Fibroblast of lung (primary cell): ENCODE measurements around the gene OR4D9.

ENCODE experiments used
- EZH2 ChIP-seq: IDR thresholded peaks from 2 replicates; pipeline ENCODE4 v1.5.1; 2012; ENCODE audit warnings: low read length, control low read depth, mild to moderate bottlenecking; ENCODE audit errors: missing control alignments
- TF ChIP-seq, protein P1 (sequence below), 2 donors: IDR thresholded peaks in 1 of 2; conservative IDR thresholded peaks in 1 of 2; 1 replicate in 1 of 2; 2 replicates in 1 of 2; pipeline ENCODE4 v1.5.1; 2011 to 2012; ENCODE audit warnings: low read length in 2 of 2, control low read depth in 1 of 2, inconsistent platforms in 1 of 2, low read depth in 1 of 2, mild to moderate bottlenecking in 1 of 2

DNA sequence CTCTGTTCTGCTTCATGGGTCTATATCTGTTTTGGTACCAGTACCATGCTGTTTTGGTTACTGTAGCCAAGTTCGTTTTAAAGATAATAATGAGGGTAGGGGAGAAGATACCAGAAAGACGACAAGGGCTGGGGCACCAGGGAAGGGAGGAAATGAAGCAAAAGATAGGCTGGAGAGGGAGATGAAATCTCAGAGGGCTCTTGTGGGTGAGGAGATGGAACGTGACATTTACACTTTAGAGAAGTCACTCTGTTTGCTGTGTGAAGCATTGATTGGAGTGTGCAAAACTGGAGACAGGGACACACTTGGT, 33.5 kb downstream of the OR4D9 start:
- TF ChIP-seq, protein P1, sequence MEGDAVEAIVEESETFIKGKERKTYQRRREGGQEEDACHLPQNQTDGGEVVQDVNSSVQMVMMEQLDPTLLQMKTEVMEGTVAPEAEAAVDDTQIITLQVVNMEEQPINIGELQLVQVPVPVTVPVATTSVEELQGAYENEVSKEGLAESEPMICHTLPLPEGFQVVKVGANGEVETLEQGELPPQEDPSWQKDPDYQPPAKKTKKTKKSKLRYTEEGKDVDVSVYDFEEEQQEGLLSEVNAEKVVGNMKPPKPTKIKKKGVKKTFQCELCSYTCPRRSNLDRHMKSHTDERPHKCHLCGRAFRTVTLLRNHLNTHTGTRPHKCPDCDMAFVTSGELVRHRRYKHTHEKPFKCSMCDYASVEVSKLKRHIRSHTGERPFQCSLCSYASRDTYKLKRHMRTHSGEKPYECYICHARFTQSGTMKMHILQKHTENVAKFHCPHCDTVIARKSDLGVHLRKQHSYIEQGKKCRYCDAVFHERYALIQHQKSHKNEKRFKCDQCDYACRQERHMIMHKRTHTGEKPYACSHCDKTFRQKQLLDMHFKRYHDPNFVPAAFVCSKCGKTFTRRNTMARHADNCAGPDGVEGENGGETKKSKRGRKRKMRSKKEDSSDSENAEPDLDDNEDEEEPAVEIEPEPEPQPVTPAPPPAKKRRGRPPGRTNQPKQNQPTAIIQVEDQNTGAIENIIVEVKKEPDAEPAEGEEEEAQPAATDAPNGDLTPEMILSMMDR (conservative IDR thresholded peaks at IDR 0.05 in 1 of 2, IDR thresholded peaks at IDR 0.05 in 1 of 2; ENCODE audit: low read depth in 1 of 2, low read length in 2 of 2): no peak
- no peak for TF ChIP-seq EZH2
